HG03066 (cell line): ENCODE data around the gene DPYD.

Experiments
- ATAC-seq: cut with Tn5 transposase; IDR thresholded peaks from one replicate; pipeline ENCODE4 v1.9.1; 2021; ENCODE audit warnings: low read depth; ENCODE audit not compliant: unreplicated experiment

The DPYD gene

GRCh38 chr1:97128426-97128825 lies 792.4 kb downstream of the DPYD start:
- no peak for ATAC-seq

- ATAC-seq: no peak
These were observed 797.0 kb downstream of the DPYD start for GRCh38 chr1:97123717-97124431.

- no peak for ATAC-seq
These were observed 800.0 kb downstream of the DPYD start for GRCh38 chr1:97120806-97121205.

GRCh38 chr1:97119260-97120158 lies 801.3 kb downstream of the DPYD start:
- ATAC-seq: no peak

- ATAC-seq: no peak
These were observed 806.0 kb downstream of the DPYD start for GRCh38 chr1:97114842-97115241.

- no peak for ATAC-seq
These were observed 808.4 kb downstream of the DPYD start for GRCh38 chr1:97112442-97112841.

- ATAC-seq: no peak
These were observed 812.7 kb downstream of the DPYD start for GRCh38 chr1:97108179-97108578.

- no peak for ATAC-seq
These were observed 815.3 kb downstream of the DPYD start for GRCh38 chr1:97105531-97105930.

- ATAC-seq: no peak
These were observed 819.3 kb downstream of the DPYD start for GRCh38 chr1:97101509-97101908.

GRCh38 chr1:97097404-97097925 lies 823.4 kb downstream of the DPYD start:
- no peak for ATAC-seq

- ATAC-seq: no peak
These were observed 825.1 kb downstream of the DPYD start for GRCh38 chr1:97095764-97096163.

- ATAC-seq: no peak
These were observed 826.4 kb downstream of the DPYD start for GRCh38 chr1:97094247-97094972.

GRCh38 chr1:97093741-97094140 lies 827.1 kb downstream of the DPYD start:
- ATAC-seq: no peak

- no peak for ATAC-seq
These were observed 828.0 kb downstream of the DPYD start for GRCh38 chr1:97092824-97093223.

- no peak for ATAC-seq
These were observed 829.2 kb downstream of the DPYD start for GRCh38 chr1:97091679-97092078.

- no peak for ATAC-seq
These were observed 829.6 kb downstream of the DPYD start for GRCh38 chr1:97091263-97091662.

- no peak for ATAC-seq
These were observed 830.1 kb downstream of the DPYD start for GRCh38 chr1:97090725-97091124.

GRCh38 chr1:97089173-97089572 lies 831.7 kb downstream of the DPYD start:
- ATAC-seq: no peak

GRCh38 chr1:97088391-97088790 lies 832.4 kb downstream of the DPYD start:
- ATAC-seq: no peak

GRCh38 chr1:97084546-97084945 lies 836.3 kb downstream of the DPYD start:
- ATAC-seq: no peak
